NCI-H2227 (cell line): Measurements from ENCODE around the gene TSPAN18.

ENCODE experiments used
- DNase-seq: peaks from one replicate; lab custom pipeline; 2025; ENCODE audit not compliant: unreplicated experiment; lab: John Stamatoyannopoulos, UW

The TSPAN18 gene

DNA sequence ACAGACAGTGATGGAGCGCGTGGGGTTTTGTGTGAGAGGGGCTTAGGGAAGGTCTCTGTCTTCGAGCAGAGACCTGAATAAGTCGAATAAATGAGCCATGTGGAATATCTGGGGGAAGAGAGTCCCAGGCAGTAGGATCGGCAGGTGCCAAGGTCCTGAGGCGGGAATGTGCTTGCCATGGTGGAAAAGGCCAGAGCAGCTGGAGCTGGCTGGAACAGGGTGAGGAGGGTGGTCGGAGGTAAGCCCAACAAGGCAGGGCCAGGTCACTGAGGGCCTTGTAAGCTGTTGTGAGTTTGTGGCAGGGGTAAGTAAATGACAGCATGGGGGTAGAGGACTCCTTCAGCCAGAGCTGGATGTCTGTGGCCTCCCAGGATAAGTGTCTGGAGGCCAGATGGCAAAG lies 152.7 kb downstream of the TSPAN18 start:
- DNase-seq = no peak

GRCh38 chr11:44880511-44880910 lies 153.7 kb downstream of the TSPAN18 start:
- no peak for DNase-seq

DNA sequence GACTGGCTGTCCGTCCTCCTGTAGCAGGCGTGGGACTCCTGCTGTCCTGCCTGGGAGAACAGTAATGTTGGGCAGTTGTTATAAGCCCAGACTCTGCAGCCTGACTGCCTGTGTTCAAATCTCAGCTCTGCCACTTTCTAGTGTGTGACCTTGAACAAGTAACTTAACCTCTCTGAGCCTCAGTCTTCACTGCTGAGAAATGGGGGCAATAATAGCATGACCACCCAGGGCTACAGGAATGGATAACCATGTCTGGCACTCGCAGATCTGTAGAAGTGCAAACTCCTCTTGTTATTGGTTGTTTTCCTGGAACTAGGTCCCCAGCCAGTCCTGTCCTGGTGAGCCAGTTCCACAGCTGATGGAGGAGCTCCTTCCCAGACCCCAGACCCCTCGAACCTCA lies 154.2 kb downstream of the TSPAN18 start:
- DNase-seq = no peak

DNA sequence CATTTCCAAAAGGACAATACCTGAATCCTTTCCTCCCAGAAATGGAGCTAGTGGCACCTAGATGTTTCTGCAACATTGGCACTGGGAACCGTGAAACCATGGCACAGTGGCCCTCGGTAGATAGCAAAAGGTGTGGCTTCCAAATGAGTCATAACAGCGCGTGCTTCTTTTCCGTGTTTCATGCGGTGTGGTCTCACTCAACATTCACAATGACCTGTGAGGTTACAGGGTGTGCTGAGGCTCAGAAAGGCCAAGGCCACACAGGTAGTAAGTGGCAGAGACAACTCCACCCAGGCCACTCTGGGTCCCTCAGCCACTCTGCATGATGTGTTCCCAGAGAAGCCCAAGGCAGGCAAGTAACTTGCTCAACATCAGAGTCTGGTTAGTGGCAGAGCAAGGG lies 156.5 kb downstream of the TSPAN18 start:
- no peak for DNase-seq

- DNase-seq = no peak
Measured at GRCh38 chr11:44884056-44884455, 157.3 kb downstream of the TSPAN18 start.

DNA sequence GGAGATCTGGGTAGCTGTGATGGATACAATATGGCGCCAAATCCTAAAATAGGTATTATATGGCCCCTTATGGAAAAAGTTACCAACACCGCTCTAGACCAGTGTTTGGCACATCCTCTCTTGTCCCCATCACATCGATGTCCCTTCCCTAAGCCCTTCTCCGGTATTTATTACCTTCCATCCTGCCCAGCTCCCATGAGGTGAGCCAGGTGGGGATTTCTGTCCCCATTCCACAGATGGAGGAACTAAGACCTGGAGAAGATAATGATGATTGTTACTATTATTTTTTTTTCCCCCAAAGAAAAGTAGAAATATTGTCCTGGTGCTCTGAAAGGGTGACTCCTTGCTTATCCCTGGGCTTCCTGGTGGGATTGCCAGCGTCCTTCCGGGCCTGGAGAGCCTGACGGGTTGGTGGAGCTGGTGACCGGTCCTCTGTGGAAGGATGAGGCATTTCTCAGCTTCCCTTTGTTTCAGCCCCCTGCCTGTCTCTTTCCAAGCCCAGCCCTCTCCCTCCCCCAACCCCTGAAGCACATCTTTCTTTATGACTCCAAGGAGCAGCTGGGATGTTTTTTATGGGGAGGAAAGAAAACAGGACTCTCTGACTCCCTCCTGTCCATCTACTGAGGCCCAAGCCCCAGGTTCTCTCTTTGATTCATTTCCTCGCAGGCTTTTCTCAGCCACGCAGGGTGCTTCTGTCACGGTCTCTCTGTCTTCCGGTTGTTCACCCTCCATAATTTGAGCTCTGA lies 158.5 kb downstream of the TSPAN18 start:
- DNase-seq = no peak

DNA sequence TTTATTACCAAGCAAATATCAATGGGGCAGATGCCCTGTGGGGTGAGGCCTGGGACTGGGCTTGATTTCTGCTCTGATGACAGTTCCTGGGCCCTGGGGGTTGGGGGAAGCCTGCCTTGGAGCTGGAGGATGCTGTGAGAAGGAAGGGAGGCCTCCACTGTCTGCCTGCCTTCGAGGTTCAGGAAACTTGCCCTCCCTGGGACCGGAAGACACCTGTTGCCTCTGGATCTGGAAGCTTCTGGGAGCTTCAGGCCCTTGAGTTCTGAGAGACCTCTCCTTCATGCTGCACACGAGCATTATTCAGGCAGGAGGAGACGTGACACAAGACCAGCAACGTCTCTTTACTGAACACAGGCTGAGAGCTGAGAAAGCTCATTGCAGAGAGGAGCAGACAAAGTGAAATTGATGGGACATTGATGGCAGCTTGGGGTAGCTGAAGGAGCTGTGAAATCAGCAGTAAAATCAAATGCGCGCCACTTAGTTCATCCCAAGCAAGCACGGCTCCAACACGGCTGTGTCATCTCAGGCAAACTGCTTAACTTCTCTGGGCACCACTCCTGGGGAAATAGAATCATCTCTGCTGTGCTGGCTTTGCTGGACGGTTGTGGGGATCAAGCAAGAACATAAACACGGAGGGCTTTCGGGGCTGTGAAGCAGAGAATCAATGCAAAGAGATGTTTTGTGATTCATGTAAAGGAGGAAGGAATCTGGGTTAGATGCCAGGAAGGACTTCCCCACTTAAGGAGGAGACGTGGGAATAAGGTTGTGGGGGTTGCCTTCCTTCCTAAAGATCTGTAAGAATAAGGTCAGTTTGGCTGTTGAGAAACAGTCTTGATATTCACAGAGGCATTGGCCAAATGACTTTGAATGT lies 159.4 kb downstream of the TSPAN18 start:
- DNase-seq = no peak

- no peak for DNase-seq
Measured at GRCh38 chr11:44886790-44887140, 160.0 kb downstream of the TSPAN18 start.

DNA sequence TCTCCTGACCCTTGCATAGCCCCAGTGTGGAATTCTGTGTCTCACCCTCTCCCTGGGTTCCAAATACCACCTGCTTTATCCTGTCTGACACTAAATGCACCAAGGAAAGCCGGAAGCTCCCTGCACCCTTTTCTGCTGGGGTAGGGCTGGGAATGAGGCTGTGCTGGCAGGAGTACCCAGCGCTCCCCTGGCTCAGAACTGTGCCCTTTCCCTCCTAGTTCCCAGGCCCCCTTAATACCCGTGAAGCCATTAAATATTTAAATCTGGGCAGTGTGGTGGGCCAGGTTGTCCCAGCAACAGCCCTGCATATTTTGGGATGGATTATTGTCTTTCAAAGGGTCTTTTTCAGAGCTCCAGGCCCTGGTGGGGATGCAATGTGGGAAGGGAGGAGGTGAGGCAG lies 160.9 kb downstream of the TSPAN18 start:
- no peak for DNase-seq

DNA sequence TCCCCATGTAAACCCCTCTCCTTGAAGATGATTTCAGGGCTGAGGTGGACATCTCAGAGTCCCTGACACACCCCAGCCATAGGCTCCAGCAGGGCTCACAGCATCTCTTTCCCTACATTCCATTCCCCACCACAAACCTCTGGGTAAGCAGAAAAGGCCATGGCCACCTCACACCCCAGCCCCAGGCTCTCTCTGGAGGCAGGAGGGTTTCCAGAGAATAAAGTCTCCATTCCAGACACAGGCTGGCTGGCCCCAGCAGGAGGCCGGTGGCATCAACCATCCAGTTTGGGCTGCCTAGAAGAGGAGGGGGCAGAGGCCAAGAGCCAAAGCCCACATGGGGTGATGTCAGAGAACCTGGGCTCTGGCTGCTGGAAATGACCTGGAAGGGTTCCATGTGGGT lies 162.5 kb downstream of the TSPAN18 start:
- no peak for DNase-seq

DNA sequence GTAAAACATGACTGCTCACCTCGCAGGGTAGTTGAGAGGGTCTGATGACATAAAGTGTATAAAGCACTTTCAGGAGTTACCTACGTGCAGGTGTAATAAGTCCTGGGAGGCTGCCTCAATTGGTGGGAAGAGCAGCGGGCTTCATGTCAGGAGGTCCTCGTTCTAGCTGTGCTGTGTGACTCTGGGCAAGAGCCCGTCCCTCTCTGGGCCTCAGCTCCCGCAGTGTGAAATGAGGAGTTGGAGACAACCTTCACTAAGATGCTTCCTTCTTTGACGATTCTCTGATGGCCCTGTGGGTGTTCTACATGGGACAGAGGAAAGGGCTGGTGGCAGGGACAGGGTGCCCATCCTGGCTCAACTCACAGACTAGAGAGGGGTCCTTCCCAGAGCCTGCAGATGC lies 166.1 kb downstream of the TSPAN18 start:
- DNase-seq = no peak

- DNase-seq = no peak
Measured at GRCh38 chr11:44893308-44893822, 166.6 kb downstream of the TSPAN18 start.

GRCh38 chr11:44893846-44894617 lies 167.3 kb downstream of the TSPAN18 start:
- peak; percentile 87 for DNase-seq

DNA sequence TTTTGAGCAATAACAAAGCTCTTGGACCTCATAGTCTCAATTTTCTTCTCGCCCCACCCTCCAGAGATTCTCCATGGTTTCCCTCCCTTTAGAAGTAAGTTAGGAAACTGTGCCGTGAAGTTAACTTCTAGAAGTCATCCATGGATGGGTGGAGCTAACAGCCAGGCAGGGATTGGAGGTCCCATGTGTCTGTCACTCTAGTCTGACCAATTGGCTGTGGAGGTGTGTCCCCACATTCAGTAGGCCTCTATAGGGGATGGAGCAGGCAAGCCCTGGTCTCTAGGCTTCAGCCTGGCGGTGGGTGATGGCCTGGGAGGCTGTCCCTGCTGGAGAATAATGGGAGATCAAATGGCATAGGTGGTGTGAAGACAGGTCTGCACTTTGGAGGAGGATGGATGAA lies 173.2 kb downstream of the TSPAN18 start:
- DNase-seq = peak; percentile 10

DNA sequence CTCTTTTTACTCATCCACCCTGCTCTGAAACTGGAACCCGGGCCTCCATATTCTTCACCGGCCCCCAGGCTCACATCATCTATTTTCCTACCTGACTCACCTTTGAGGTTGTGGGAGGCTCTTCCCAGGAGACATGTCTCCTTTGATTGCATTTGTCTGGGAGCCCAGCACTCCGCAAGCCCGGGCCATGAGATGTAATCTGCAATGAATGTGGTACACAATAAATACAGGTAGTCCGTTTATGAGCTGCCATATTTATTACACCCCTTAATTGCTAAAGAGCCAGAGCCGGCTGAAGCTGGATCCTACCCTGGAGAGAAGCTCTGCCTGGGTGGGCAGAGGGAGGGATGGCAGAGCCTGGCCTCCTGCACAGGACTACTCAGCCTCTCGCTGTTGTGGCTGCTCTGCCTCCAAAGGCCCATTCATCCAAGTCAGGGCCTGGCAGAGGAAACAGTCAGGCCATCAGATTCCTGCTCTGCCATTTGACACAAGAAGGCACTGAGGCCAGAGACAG lies 174.4 kb downstream of the TSPAN18 start:
- no peak for DNase-seq

GRCh38 chr11:44901786-44902185 lies 175.0 kb downstream of the TSPAN18 start:
- no peak for DNase-seq

DNA sequence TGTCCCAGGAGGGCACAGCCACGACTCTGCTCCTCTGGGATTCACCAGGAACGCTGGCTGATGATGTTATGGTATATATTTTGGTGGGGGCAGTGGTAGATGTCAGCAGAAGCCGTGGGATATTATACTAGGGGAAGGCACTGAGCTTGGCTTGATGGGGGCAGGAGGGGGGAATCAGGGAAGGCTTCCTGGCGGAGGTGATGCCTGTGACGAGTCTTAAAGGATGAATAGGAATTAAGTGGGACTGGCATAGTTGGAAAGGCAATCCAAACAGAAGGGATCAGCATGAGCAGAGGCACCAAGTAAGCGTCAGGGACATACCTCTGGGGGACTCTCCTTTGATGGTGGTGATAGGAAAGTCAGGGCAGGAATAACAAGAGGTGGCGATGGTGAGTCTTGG lies 176.3 kb downstream of the TSPAN18 start:
- no peak for DNase-seq

DNA sequence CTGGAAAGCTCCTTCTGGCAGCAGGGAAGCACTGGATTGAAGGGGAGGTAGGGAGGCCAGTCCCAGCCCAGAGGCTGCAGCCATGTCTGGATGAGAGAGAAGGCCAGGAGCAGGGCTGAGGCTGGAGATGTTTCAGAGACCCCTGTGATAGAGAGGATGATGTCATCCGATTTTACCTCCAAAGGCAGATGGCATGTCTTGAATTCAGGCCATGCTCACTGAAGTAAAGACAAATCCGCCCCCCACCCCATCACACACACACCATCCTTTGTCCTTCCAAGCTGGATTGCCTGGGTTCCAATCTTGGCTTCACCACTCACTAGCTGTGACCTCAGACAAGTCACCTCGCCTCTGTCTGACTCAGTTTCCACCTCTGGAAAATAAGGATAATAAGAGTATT lies 176.8 kb downstream of the TSPAN18 start:
- DNase-seq = no peak

DNA sequence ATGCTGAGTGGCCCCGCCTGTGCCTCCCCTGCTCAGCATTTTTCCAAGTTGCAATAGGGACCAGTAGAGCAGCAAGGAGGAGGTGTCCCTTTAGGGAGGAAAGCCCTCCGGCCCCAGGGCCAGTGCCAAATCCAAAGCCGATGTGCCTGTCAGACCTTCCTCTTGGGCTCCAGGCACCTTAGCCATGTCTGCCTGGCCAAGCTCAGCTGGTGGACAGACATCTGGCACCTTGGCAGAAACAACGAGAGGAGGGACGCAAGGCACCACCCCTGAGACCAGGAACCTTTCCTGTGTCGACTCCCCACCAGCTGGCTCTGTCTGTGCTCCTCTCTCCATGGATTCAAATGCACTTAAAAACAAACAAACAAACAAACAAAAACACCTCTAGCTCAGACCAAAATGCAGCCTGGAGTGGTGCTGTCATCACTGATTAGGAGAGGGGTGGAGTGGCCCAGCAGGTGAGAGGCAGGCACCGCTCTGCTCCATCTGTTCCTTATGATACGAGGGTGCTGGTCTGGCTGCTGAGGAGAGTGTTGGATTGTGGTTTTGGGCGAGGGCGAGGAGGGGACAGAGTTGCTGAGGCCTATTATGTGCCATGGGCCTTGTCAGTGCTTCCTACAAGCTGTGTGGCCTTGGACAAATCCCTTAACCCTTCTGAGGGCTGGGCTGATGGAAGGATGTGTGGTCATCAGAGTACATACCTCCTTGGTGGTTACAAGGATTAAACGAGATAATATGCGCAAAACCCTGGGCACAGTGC lies 177.7 kb downstream of the TSPAN18 start:
- DNase-seq = no peak

DNA sequence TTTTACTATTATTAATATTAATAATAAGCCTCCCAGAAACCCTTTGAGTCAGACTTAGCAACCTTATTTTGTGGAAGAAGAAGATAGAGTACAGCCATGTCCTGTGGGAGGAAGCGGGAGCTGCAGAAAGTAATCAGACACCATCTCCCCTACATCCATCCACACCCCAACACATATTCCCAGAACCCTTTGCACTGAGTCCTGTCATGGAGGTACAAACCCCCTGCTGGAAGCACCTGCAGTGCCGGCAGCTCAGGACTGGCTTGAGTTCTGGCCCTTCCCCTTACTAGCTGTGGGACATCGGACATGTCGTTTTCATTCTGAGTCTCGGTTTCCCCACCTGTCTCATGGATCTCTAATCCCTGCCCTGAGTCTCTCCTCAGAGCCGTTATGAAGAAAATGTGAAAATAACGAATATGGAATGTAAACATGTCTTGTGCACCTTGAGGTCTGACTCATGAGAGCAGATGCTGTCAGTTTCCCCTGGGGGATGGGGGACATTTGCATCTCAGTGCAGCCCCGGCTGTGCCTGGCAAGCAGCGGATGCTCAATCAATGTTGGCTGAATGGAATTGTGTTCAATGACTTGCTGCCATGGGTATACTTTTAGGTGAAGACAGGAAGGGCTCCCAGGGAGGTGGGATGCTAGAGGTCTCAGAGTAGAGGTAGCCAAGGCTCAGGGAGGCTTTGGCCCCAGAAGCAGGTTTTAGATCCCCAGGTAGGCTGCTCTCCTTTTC lies 178.5 kb downstream of the TSPAN18 start:
- DNase-seq = no peak
